Common myeloid progenitor, CD34-positive (primary cell): Measurements from ENCODE around the gene GINS3. TPM values are rescaled to one million over a fixed set of nuclear protein-coding genes. Genes with fewer than 3 reads are reported as not detected.
A peak's percentile ranks its signal among the peaks of the same experiment; 100 is the strongest.

Experiments used
- CTCF ChIA-PET: fragments of 350-600 bp; sonication (Branson Sonifier 250); formaldehyde crosslinking; loops from one replicate; lab custom pipeline; 2021; ENCODE audit warnings: antibody characterized with exemption; lab: Charles Lee
- POLR2A ChIA-PET: fragments of 350-600 bp; sonication (Branson Sonifier 250); formaldehyde crosslinking; loops from one replicate; lab custom pipeline; 2021; ENCODE audit warnings: antibody characterized with exemption; lab: Charles Lee
- DNase-seq, 3 donors: peaks; one replicate each; pipeline versions ENCODE4 v3.0.0 to v3.0.0-alpha.2; 2013
- H3K27ac ChIP-seq, 2 experiments: 1 replicate in 1 of 2; 2 replicates in 1 of 2; pipeline ENCODE4 v1.7.0; 2013; ENCODE audit warnings: inconsistent platforms in 2 of 2, low read length in 2 of 2, mild to moderate bottlenecking in 2 of 2, low read depth in 1 of 2, moderate library complexity in 1 of 2; ENCODE audit not compliant: severe bottlenecking in 2 of 2, insufficient read depth in 1 of 2, poor library complexity in 1 of 2
- H3K27me3 ChIP-seq, 5 experiments: replicated peaks in 2 of 5; 1 replicate in 3 of 5; 2 replicates in 2 of 5; pipeline versions ENCODE4 v1.6.1 to v1.7.0; 2013; ENCODE audit warnings: low read length in 4 of 5, mild to moderate bottlenecking in 2 of 5, moderate library complexity in 2 of 5, inconsistent platforms in 1 of 5; ENCODE audit not compliant: insufficient read depth in 5 of 5, control insufficient read depth in 4 of 5
- H3K36me3 ChIP-seq, 4 experiments: 1 replicate in 2 of 4; 2 replicates in 2 of 4; pipeline versions ENCODE4 v1.6.1 to v1.7.0; 2013; ENCODE audit warnings: low read length in 3 of 4, control low read depth in 1 of 4, mild to moderate bottlenecking in 1 of 4; ENCODE audit not compliant: control insufficient read depth in 4 of 4, insufficient read depth in 4 of 4
- H3K4me1 ChIP-seq, 4 experiments: 1 replicate in 3 of 4; 2 replicates in 1 of 4; pipeline versions ENCODE4 v1.6.1 to v1.7.1; 2013; ENCODE audit warnings: low read length in 3 of 4, mild to moderate bottlenecking in 3 of 4, control low read depth in 1 of 4, inconsistent platforms in 1 of 4, moderate library complexity in 1 of 4; ENCODE audit not compliant: control insufficient read depth in 4 of 4, insufficient read depth in 4 of 4; ENCODE audit errors: control extremely low read depth in 1 of 4
- H3K4me3 ChIP-seq, 7 experiments: 1 replicate in 4 of 7; 2 replicates in 3 of 7; pipeline versions ENCODE4 v1.5.1 to v1.7.0; 2013; ENCODE audit warnings: mild to moderate bottlenecking in 7 of 7, low read length in 6 of 7, moderate library complexity in 6 of 7, inconsistent platforms in 2 of 7, low read depth in 2 of 7, control low read depth in 1 of 7; ENCODE audit not compliant: insufficient read depth in 4 of 7, control insufficient read depth in 1 of 7; ENCODE audit errors: extremely low read depth in 1 of 7
- H3K9me3 ChIP-seq, 5 experiments: 1 replicate in 4 of 5; 2 replicates in 1 of 5; pipeline versions ENCODE4 v1.6.1 to v1.7.1; 2013; ENCODE audit warnings: low read length in 4 of 5, mild to moderate bottlenecking in 2 of 5, inconsistent platforms in 1 of 5, low read depth in 1 of 5, moderate library complexity in 1 of 5; ENCODE audit not compliant: control insufficient read depth in 4 of 5, insufficient read depth in 2 of 5; ENCODE audit errors: control extremely low read depth in 1 of 5
- WGBS: methylation state at CpG from one replicate; pipeline ENCODE4 v1.1.5; 2013; ENCODE audit not compliant: insufficient coverage; 5-methylcytosine and 5-hydroxymethylcytosine counted together
- polyA plus RNA-seq: library from polyadenylated mRNA; unstranded; fragments of 120-200 nt; gene quantifications from one replicate; pipeline ENCODE4 v1.2.1, GENCODE V29; 2013

GINS3 gene
- polyA plus RNA-seq, result 3.9 TPM

DNA sequence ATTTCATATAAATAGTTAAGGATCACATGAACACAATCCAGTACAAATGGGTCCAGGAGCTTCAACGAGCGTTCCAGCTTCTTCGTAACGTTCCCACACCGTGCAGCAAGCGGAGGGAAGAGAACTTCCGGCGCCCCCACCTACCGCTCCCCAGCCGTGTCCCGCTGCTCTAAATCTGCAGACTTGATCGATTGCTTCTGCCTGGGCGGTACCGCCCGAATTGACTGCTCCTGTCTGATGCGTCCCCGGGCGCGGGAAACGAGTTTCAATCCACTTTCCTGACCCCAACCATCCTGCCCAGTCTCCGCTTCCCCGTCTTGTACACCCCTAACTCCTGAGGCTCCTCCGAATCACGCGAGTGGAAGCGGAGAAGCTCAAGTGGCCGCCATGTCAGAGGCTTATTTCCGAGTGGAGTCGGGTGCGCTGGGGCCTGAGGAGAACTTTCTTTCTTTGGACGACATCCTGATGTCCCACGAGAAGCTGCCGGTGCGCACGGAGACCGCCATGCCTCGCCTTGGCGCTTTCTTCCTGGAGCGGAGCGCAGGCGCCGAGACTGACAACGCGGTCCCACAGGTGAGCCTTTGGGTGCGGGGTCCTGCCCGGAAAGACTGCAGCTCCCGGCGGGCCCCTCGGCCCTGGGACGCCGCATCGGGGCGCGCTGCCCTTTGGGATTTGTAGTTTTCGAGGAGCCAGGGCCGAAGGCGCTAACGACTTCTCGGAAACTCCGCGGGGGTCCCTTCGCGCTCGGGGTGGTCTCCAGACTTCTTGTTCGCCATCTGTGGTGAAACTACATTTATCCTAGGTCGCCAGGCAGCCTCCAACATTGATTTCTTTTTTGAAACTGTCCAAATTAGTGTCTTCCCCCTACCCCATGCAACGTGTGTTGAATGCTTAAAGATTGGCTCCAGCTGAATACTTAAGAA lies at the start of gene GINS3:
Gene GINS3, plus strand, starts transcription at position 257 of the 923 bp plus-strand sequence. Its CDS starts 131 bp downstream, at position 388.
- peak within 1 kb of the TSS; percentile 46 to 82 for H3K27ac ChIP-seq
- ChIA-PET CTCF (interaction anchor here (1.3 to 1.5 kb wide), 2 partner anchors 9 to 64 kb away, joined by 3 read pairs; no protein-coding TSS in a partner anchor), POLR2A (interaction anchor here (0.8 kb wide), 1 partner anchor 55 kb away, joined by 3 read pairs; no protein-coding TSS in a partner anchor)
- peaks cover 2 to 8% (median 4%) of the 10 kb centered on the region in 4 experiments for H3K4me1 ChIP-seq
- DNase-seq, result peak; percentile 84 to 89 (median 86)
- peaks cover 0 to 3% (median 1%) of the 10 kb centered on the region in 4 experiments for H3K36me3 ChIP-seq
- 0% methylated on average over 59 of the region's 67 CpGs for WGBS
- H3K27me3 ChIP-seq, result peaks cover 0 to 12% (median 2%) of the 10 kb centered on the region in 5 experiments
- peaks cover 0 to 3% (median 0%) of the 10 kb centered on the region in 5 experiments for H3K9me3 ChIP-seq
- H3K4me3 ChIP-seq, result peak within 1 kb of the TSS; percentile 75 to 100 (median 92)

DNA sequence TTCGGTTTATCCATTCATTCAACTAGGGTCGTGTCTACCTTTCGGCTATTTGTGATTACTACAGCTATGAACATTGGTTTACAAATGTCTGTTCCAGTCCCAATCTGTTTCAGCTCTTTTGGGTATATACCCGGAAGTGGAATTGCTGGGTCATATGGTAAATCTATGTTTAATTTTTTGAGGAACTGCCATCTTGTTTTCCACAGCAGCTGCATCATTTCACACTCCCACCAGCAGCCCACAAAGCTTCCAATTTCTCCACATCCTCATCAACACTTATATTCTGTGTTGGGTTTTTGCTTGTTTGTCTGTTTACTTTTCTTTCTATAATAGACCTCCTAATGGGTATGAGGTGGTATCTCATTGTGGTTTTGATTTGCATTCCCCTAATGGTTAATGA lies 48.7 kb upstream of the GINS3 start:
- peaks cover 0 to 12% (median 3%) of the 10 kb centered on the region in 5 experiments for H3K27me3 ChIP-seq
- H3K9me3 ChIP-seq, result no peaks in the 10 kb centered on the region
- peaks cover 0 to 3% (median 0%) of the 10 kb centered on the region in 4 experiments for H3K4me1 ChIP-seq
- H3K27ac ChIP-seq, result no peak overlapping the region
- no peaks in the 10 kb centered on the region for H3K36me3 ChIP-seq
- WGBS, result 100% methylated on average over 1 of the region's 4 CpGs
- no peak for DNase-seq
- CTCF ChIA-PET, result interaction anchor here (6.0 kb wide), 1 partner anchor 144 kb away, joined by 29 read pairs; no protein-coding TSS in a partner anchor
- H3K4me3 ChIP-seq, result no peak overlapping the region
- POLR2A ChIA-PET, result interaction anchor here (0.6 kb wide), 1 partner anchor 97 kb away, joined by 3 read pairs; no protein-coding TSS in a partner anchor

DNA sequence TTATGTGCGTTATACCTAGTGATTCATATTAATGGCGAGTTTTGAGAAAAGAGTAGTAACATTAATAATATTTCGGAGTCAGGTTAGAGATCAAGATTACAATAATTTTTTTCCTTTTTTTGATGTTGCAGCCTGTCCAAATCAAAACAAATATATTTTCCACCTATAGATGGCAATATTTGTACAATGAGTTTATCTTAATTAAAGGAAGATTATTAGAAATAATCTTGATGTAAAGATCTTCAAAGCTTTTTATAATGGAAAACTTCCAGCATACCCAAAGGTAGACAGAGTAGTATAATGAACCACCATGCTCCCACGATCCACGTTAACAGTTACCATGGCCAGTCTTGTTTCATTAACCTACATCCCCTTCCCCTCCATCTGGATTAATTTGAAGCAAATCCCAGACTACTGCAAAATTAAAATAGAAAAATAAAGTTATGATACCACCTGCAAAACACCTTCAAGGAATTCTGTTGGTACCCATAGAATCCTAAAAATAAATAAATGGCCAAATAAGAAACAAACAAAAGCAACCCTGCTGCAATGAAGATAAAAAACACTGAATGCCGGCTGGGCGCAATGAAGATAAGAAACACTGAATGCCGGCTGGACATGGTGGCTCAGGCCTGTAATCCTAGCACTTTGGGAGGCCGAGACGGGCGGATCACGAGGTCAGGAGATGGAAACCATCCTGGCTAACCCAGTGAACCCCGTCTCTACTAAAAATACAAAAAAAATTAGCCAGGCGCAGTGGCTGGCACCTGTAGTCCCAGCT lies 46.5 kb upstream of the GINS3 start:
- no peaks in the 10 kb centered on the region for H3K36me3 ChIP-seq
- ChIA-PET POLR2A (no interaction called here), CTCF (interaction anchor here (0.6 to 6.0 kb wide), 3 partner anchors 10 to 142 kb away, joined by 3 to 29 read pairs (median 21); no protein-coding TSS in a partner anchor)
- 92% methylated on average over 8 of the region's 14 CpGs for WGBS
- no peaks in the 10 kb centered on the region for H3K9me3 ChIP-seq
- H3K4me3 ChIP-seq, result no peak overlapping the region
- peaks cover 0 to 3% (median 0%) of the 10 kb centered on the region in 4 experiments for H3K4me1 ChIP-seq
- peaks cover 0 to 28% (median 6%) of the 10 kb centered on the region in 5 experiments for H3K27me3 ChIP-seq
- DNase-seq, result no peak
- H3K27ac ChIP-seq, result no peak overlapping the region

GRCh38 chr16:58346831-58347371 lies 45.4 kb upstream of the GINS3 start:
- peaks cover 0 to 1% (median 0%) of the 10 kb centered on the region in 5 experiments for H3K9me3 ChIP-seq
- peaks cover 0 to 3% (median 0%) of the 10 kb centered on the region in 4 experiments for H3K4me1 ChIP-seq
- H3K4me3 ChIP-seq, result no peak overlapping the region
- no peak for DNase-seq
- WGBS, result 80% methylated on average over 4 of the region's 5 CpGs
- H3K27ac ChIP-seq, result no peak overlapping the region
- peaks cover 0 to 28% (median 6%) of the 10 kb centered on the region in 5 experiments for H3K27me3 ChIP-seq
- H3K36me3 ChIP-seq, result no peaks in the 10 kb centered on the region
- POLR2A ChIA-PET, result no interaction called here
- CTCF ChIA-PET, result interaction anchor here (0.6 to 6.0 kb wide), 6 partner anchors 11 to 147 kb away, joined by 3 to 29 read pairs (median 10); no protein-coding TSS in a partner anchor

DNA sequence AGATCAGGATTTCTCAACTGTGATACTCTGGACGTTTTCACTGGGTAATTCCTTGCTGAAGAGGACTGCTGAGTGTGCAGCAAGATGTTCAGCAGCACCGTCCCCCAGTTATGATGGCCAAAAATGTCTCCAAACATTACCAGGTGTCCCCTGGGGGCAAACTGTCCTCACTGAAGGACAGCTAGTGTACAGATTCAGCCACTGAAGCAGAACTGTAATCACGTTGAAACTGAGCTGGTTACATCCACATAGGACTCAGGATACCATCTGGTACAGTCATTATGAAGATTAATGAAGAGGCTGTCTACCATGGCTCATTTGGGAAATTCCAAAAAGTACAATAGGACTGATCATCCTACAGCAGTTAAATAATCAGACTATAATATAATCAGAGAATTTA lies 43.3 kb upstream of the GINS3 start:
- WGBS, result 54% methylated on average over 3 of the region's 3 CpGs
- no peak overlapping the region for H3K4me3 ChIP-seq
- no peak overlapping the region for H3K27ac ChIP-seq
- peaks cover 0 to 3% (median 0%) of the 10 kb centered on the region in 4 experiments for H3K4me1 ChIP-seq
- no peaks in the 10 kb centered on the region for H3K36me3 ChIP-seq
- H3K9me3 ChIP-seq, result peaks cover 0 to 10% (median 0%) of the 10 kb centered on the region in 5 experiments
- ChIA-PET CTCF (interaction anchor here (2.8 to 5.6 kb wide), 2 partner anchors 13 to 139 kb away, joined by 15 to 21 read pairs; no protein-coding TSS in a partner anchor), POLR2A (no interaction called here)
- no peak for DNase-seq
- peaks cover 0 to 31% (median 6%) of the 10 kb centered on the region in 5 experiments for H3K27me3 ChIP-seq

- Histone ChIP-seq H3K36me3 (no peaks in the 10 kb centered on the region), H3K9me3 (peaks cover 0 to 10% (median 0%) of the 10 kb centered on the region in 5 experiments), H3K4me3 (no peak overlapping the region), H3K27ac (no peak overlapping the region), H3K27me3 (peaks cover 0 to 25% (median 6%) of the 10 kb centered on the region in 5 experiments), H3K4me1 (no peaks in the 10 kb centered on the region)
- no peak for DNase-seq
- ChIA-PET POLR2A (no interaction called here), CTCF (no interaction called here)
- WGBS, result 88% methylated on average over 8 of the region's 8 CpGs
These were observed 39.6 kb upstream of the GINS3 start for GRCh38 chr16:58352690-58353089.
